IPS-18a (cell line): ENCODE data around the gene ST6GALNAC4.

Experiments used
- H3K27ac ChIP-seq: one replicate; pipeline ENCODE4 v1.5.1; 2013; ENCODE audit warnings: low read length
- H3K27me3 ChIP-seq: one replicate; pipeline ENCODE4 v1.6.1; 2013; ENCODE audit warnings: mild to moderate bottlenecking, low read length; ENCODE audit not compliant: control insufficient read depth, insufficient read depth
- H3K36me3 ChIP-seq: one replicate; pipeline ENCODE4 v1.6.1; 2013; ENCODE audit warnings: low read depth, low read length; ENCODE audit not compliant: control insufficient read depth
- H3K4me1 ChIP-seq: one replicate; pipeline ENCODE4 v1.6.1; 2013; ENCODE audit warnings: low read depth, low read length; ENCODE audit not compliant: control insufficient read depth
- H3K4me3 ChIP-seq: one replicate; pipeline ENCODE4 v1.5.1; 2013; ENCODE audit warnings: low read length
- H3K9ac ChIP-seq: one replicate; pipeline ENCODE4 v1.6.1; 2013; ENCODE audit warnings: mild to moderate bottlenecking, low read length, moderate library complexity
- H3K9me3 ChIP-seq: one replicate; pipeline ENCODE4 v1.6.1; 2013; ENCODE audit warnings: low read depth, low read length; ENCODE audit not compliant: control insufficient read depth

The ST6GALNAC4 gene

GRCh38 chr9:127904561-127905003, 12.3 kb downstream of the ST6GALNAC4 start:
- no peak overlapping the region for H3K9ac ChIP-seq
- H3K9me3 ChIP-seq, result no peaks in the 10 kb centered on the region
- H3K4me1 ChIP-seq, result peaks cover 17% of the 10 kb centered on the region
- H3K27ac ChIP-seq, result no peak overlapping the region
- H3K27me3 ChIP-seq, result no peaks in the 10 kb centered on the region
- no peaks in the 10 kb centered on the region for H3K36me3 ChIP-seq
- H3K4me3 ChIP-seq, result no peak overlapping the region

GRCh38 chr9:127903557-127904475, 13.0 kb downstream of the ST6GALNAC4 start:
- peaks cover 17% of the 10 kb centered on the region for H3K4me1 ChIP-seq
- H3K27me3 ChIP-seq, result no peaks in the 10 kb centered on the region
- no peak overlapping the region for H3K27ac ChIP-seq
- no peaks in the 10 kb centered on the region for H3K9me3 ChIP-seq
- no peak overlapping the region for H3K9ac ChIP-seq
- no peaks in the 10 kb centered on the region for H3K36me3 ChIP-seq
- H3K4me3 ChIP-seq, result peak overlapping the region; percentile 9

- Histone ChIP-seq H3K4me1 (peaks cover 18% of the 10 kb centered on the region), H3K27me3 (no peaks in the 10 kb centered on the region), H3K9me3 (no peaks in the 10 kb centered on the region), H3K27ac (no peak within 1 kb of the TSS), H3K4me3 (peak within 1 kb of the TSS; percentile 69), H3K36me3 (peaks cover 13% of the 10 kb centered on the region), H3K9ac (peak within 1 kb of the TSS; percentile 42)
These were observed 17.5 kb downstream of the ST6GALNAC4 start, which contains the start of gene ST6GALNAC6 for GRCh38 chr9:127899128-127899943. Gene ST6GALNAC6 (minus strand): TSS chr9:127899603. CDS start chr9:127897981, 1,622 bp downstream.

GRCh38 chr9:127898433-127899127, 18.3 kb downstream of the ST6GALNAC4 start:
- Histone ChIP-seq H3K4me3 (peak overlapping the region; percentile 69), H3K27me3 (no peaks in the 10 kb centered on the region), H3K9me3 (no peaks in the 10 kb centered on the region), H3K9ac (peak overlapping the region; percentile 42), H3K4me1 (peaks cover 10% of the 10 kb centered on the region), H3K27ac (no peak overlapping the region), H3K36me3 (peaks cover 20% of the 10 kb centered on the region)

GRCh38 chr9:127897193-127897692, 19.6 kb downstream of the ST6GALNAC4 start:
- H3K4me1 ChIP-seq, result peaks cover 5% of the 10 kb centered on the region
- H3K9me3 ChIP-seq, result no peaks in the 10 kb centered on the region
- peak overlapping the region; percentile 1 for H3K4me3 ChIP-seq
- H3K27ac ChIP-seq, result no peak overlapping the region
- H3K27me3 ChIP-seq, result no peaks in the 10 kb centered on the region
- H3K9ac ChIP-seq, result no peak overlapping the region
- H3K36me3 ChIP-seq, result peaks cover 28% of the 10 kb centered on the region

GRCh38 chr9:127896395-127897192, 20.2 kb downstream of the ST6GALNAC4 start:
- Histone ChIP-seq H3K27me3 (no peaks in the 10 kb centered on the region), H3K27ac (no peak overlapping the region), H3K36me3 (peaks cover 28% of the 10 kb centered on the region), H3K4me3 (peak overlapping the region; percentile 1), H3K4me1 (peaks cover 5% of the 10 kb centered on the region), H3K9me3 (no peaks in the 10 kb centered on the region), H3K9ac (no peak overlapping the region)

GRCh38 chr9:127895811-127896210, 21.0 kb downstream of the ST6GALNAC4 start:
- no peak overlapping the region for H3K9ac ChIP-seq
- H3K27me3 ChIP-seq, result no peaks in the 10 kb centered on the region
- H3K27ac ChIP-seq, result no peak overlapping the region
- H3K4me1 ChIP-seq, result peaks cover 5% of the 10 kb centered on the region
- H3K4me3 ChIP-seq, result no peak overlapping the region
- peaks cover 28% of the 10 kb centered on the region for H3K36me3 ChIP-seq
- H3K9me3 ChIP-seq, result no peaks in the 10 kb centered on the region

- Histone ChIP-seq H3K9ac (no peak overlapping the region), H3K36me3 (peaks cover 33% of the 10 kb centered on the region), H3K27me3 (no peaks in the 10 kb centered on the region), H3K27ac (no peak overlapping the region), H3K9me3 (no peaks in the 10 kb centered on the region), H3K4me1 (peaks cover 5% of the 10 kb centered on the region), H3K4me3 (no peak overlapping the region)
These were observed 23.4 kb downstream of the ST6GALNAC4 start for GRCh38 chr9:127893392-127893791.

GRCh38 chr9:127892831-127893230, 24.0 kb downstream of the ST6GALNAC4 start:
- Histone ChIP-seq H3K27me3 (no peaks in the 10 kb centered on the region), H3K4me3 (no peak overlapping the region), H3K4me1 (peaks cover 5% of the 10 kb centered on the region), H3K36me3 (peaks cover 33% of the 10 kb centered on the region), H3K9ac (no peak overlapping the region), H3K9me3 (no peaks in the 10 kb centered on the region), H3K27ac (no peak overlapping the region)

GRCh38 chr9:127890053-127890452, 26.8 kb downstream of the ST6GALNAC4 start:
- Histone ChIP-seq H3K4me1 (no peaks in the 10 kb centered on the region), H3K4me3 (no peak overlapping the region), H3K36me3 (peaks cover 31% of the 10 kb centered on the region), H3K27me3 (no peaks in the 10 kb centered on the region), H3K27ac (no peak overlapping the region), H3K9me3 (no peaks in the 10 kb centered on the region), H3K9ac (no peak overlapping the region)
